ENCODE data around the gene PROM1. TPM values are rescaled to one million over a fixed set of nuclear protein-coding genes. Genes with fewer than 3 reads are reported as not detected.

Gene PROM1
- total and polyA plus RNA-seq, 7 donors: 1.8 to 29.1 (median 4.4) TPM

DNA sequence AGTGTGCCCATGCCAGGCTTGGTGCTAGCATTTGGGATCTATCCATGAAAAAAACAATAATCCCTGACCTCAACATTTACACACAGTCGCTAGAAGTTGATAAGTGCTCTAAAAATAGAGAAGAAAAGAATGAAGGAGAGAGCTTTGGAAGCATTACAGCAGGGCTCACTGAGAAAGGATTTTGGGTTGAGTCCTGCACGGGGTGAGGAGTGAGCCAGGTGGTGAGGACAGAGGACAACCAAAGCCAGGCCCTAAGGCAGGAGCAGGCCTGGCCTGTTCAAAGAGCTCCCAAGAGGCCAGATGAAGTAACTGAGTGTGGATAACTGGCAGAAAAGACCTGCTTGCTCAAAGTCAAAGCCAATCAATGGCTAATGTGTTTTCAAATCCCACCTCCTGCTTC lies 20.7 kb upstream of the PROM1 start:
- no peaks in the 10 kb centered on the region for H3K9me3 ChIP-seq
- H3K36me3 ChIP-seq: no peaks in the 10 kb centered on the region
- H3K4me1 ChIP-seq: no peaks in the 10 kb centered on the region
- WGBS, 2 donors: 89 to 92% methylated on average over 2 of the region's 2 CpGs
- intact Hi-C loops (cut with DNase I): no loop called here
- no peak overlapping the region for H3K27ac ChIP-seq
- H3K4me3 ChIP-seq: no peak overlapping the region
- DNase-seq: no peak
- no peaks in the 10 kb centered on the region for H3K27me3 ChIP-seq
- TF ChIP-seq POLR2A (IDR thresholded peaks at IDR 0.05) (no peak), EP300 (IDR thresholded peaks at IDR 0.05) (no peak), POLR2AphosphoS5 (IDR thresholded peaks at IDR 0.05) (no peak), CTCF (IDR thresholded peaks at IDR 0.05) (no peak)

GRCh38 chr4:16102356-16102755 lies 18.5 kb upstream of the PROM1 start:
- Histone ChIP-seq H3K27ac (no peak overlapping the region), H3K4me1 (no peaks in the 10 kb centered on the region), H3K36me3 (no peaks in the 10 kb centered on the region), H3K27me3 (no peaks in the 10 kb centered on the region), H3K4me3 (no peak overlapping the region), H3K9me3 (no peaks in the 10 kb centered on the region)
- 95 to 96% methylated on average over 7 of the region's 7 CpGs for WGBS, 2 donors
- TF ChIP-seq POLR2AphosphoS5 (IDR thresholded peaks at IDR 0.05) (no peak), CTCF (IDR thresholded peaks at IDR 0.05) (no peak), POLR2A (IDR thresholded peaks at IDR 0.05) (no peak), EP300 (IDR thresholded peaks at IDR 0.05) (no peak)
- intact Hi-C loops (cut with DNase I): no loop called here
- no peak for DNase-seq

GRCh38 chr4:16100833-16101232 lies 17.0 kb upstream of the PROM1 start:
- no peak overlapping the region for H3K27ac ChIP-seq
- intact Hi-C loops (cut with DNase I): no loop called here
- no peaks in the 10 kb centered on the region for H3K27me3 ChIP-seq
- no peak overlapping the region for H3K4me3 ChIP-seq
- H3K36me3 ChIP-seq: no peaks in the 10 kb centered on the region
- no peaks in the 10 kb centered on the region for H3K9me3 ChIP-seq
- DNase-seq: no peak
- WGBS, 2 donors: 93 to 97% methylated on average over 1 of the region's 1 CpG
- TF ChIP-seq CTCF (IDR thresholded peaks at IDR 0.05) (no peak), EP300 (IDR thresholded peaks at IDR 0.05) (no peak), POLR2AphosphoS5 (IDR thresholded peaks at IDR 0.05) (no peak), POLR2A (IDR thresholded peaks at IDR 0.05) (no peak)
- H3K4me1 ChIP-seq: no peaks in the 10 kb centered on the region

GRCh38 chr4:16092682-16093319 lies 9.0 kb upstream of the PROM1 start:
- Histone ChIP-seq H3K27me3 (peaks cover 0 to 3% (median 0%) of the 10 kb centered on the region in 3 donors), H3K4me3 (no peak overlapping the region), H3K36me3 (no peaks in the 10 kb centered on the region), H3K27ac (no peak overlapping the region), H3K4me1 (no peaks in the 10 kb centered on the region), H3K9me3 (no peaks in the 10 kb centered on the region)
- no peak for DNase-seq
- intact Hi-C loops (cut with DNase I): no loop called here
- no peak for TF ChIP-seq EP300 (IDR thresholded peaks at IDR 0.05)
- no peak for TF ChIP-seq POLR2AphosphoS5 (IDR thresholded peaks at IDR 0.05)
- no peak for TF ChIP-seq CTCF (IDR thresholded peaks at IDR 0.05)
- TF ChIP-seq POLR2A (IDR thresholded peaks at IDR 0.05): no peak
- 95% methylated on average over 4 of the region's 4 CpGs for WGBS, 2 donors
